D721Med (cell line): ENCODE results near the gene PTPRM.

ENCODE experiments used
- DNase-seq: peaks from one replicate; pipeline ENCODE4 v3.0.0; 2011; ENCODE audit warnings: low spot score; ENCODE audit not compliant: insufficient read length
- FAIRE-seq: peaks from 2 replicates; lab custom pipeline; 2011; peaks lifted over from hg19 to GRCh38; lab: Jason Lieb, UNC
- CTCF ChIP-seq: IDR thresholded peaks from 2 replicates; pipeline ENCODE4 v1.5.1; 2012; ENCODE audit warnings: mild to moderate bottlenecking, control low read depth; ENCODE audit not compliant: insufficient read depth; ENCODE audit errors: missing control alignments

The PTPRM gene

DNA sequence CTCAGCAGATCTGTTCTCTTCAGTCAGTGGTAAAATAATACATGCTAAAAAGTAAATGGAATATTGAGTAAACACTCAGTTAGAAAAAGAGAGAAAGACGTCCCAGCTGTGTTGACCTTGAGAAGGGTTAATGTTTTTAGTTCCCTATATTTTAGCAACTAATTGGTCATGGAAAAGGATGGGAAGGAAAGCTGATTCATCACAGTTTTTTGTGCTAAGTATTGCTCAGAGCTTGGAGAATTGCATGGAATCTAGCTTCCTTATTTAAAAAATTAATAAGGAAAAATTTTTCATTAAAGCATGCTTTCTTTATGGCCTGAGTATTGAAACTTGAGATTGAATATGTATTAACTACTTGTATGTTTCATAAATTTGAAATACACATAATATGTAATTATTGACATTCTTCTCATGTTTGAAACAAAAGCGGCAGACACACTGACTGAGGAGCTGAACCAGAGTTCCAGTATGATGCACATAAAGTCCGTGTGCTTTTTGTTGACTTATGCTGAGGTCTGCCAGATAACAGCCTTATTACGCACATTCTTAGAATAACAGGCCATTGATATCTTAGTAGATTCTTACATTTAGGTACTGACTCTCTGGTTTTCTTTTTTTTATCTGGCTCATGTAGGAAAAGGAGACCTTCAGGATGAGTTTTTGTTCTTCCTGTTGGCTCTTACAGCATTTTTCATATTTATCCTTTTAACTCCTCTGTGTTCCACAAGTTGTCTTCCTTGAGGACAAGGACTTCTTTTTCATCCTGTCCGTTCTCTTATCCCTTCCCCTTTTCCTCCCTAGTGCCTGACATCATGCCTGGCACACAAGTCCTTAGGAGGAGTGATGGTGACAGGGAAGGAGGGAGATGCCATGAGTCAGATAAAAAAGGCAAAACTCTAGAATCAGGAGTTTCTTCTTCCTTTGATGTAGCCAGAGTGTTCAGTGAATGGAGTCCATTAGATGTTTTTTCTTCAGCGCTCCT lies 194.1 kb downstream of the PTPRM start:
- TF ChIP-seq CTCF: no peak
- no peak for DNase-seq
- no peak for FAIRE-seq

GRCh38 chr18:7764405-7764804 lies 197.3 kb downstream of the PTPRM start:
- DNase-seq (no peak), FAIRE-seq (peak; percentile 51)
- no peak for TF ChIP-seq CTCF

GRCh38 chr18:7766346-7766745 lies 199.2 kb downstream of the PTPRM start:
- no peak for DNase-seq
- no peak for TF ChIP-seq CTCF
- FAIRE-seq: no peak

GRCh38 chr18:7766817-7767216 lies 199.7 kb downstream of the PTPRM start:
- no peak for TF ChIP-seq CTCF
- no peak for FAIRE-seq
- no peak for DNase-seq

DNA sequence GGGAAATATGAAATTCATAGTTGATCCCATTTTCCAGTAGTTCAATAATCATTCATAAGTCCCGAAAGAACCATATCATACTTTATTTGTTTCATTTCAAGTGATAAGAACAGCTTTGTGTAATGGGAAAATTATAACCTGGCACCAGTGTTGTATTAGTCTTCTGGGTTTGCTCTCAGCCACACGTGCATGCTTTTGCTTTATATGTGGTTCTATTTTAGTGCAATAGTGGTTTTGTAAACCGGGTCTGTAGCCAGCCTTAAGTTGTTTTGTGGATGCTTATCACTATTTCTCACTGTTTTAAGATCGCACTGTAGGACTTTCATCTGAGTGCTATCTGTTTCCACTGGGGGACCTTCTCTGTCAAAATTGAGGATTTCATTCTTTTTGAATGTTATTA lies 203.8 kb downstream of the PTPRM start:
- no peak for FAIRE-seq
- TF ChIP-seq CTCF: no peak
- no peak for DNase-seq

DNA sequence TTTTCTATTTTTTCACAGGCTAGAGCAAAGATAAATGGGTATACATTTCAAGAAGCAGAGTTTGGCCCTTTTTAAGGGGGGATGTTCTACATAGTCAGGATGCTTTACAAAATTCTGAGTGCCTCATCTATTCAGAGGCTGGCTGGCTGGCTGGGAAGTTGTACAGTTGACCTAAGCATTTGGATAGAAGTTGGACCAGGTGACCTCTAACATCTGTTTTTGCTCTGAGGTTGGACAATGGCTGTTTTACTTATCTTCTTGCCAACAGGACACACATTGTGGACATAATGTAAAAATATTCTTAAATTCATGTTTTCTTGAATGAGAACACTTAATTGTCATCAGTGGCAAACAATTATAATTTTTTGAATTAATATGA lies 205.4 kb downstream of the PTPRM start:
- no peak for TF ChIP-seq CTCF
- DNase-seq (no peak), FAIRE-seq (no peak)

- DNase-seq (no peak), FAIRE-seq (peak; percentile 56)
- no peak for TF ChIP-seq CTCF
Measured at GRCh38 chr18:7772951-7773350, 205.8 kb downstream of the PTPRM start.
